GM18858 (cell line): ENCODE measurements around the gene TBL1Y.
"Not testable (repeated sequence)": the region's sequence is repeated elsewhere in the genome, so short reads cannot be mapped to it uniquely, and the experiment has no call there.

Source experiments
- ATAC-seq: cut with Tn5 transposase; IDR thresholded peaks from one replicate; pipeline ENCODE4 v1.9.1; 2021; ENCODE audit not compliant: unreplicated experiment

TBL1Y gene

DNA sequence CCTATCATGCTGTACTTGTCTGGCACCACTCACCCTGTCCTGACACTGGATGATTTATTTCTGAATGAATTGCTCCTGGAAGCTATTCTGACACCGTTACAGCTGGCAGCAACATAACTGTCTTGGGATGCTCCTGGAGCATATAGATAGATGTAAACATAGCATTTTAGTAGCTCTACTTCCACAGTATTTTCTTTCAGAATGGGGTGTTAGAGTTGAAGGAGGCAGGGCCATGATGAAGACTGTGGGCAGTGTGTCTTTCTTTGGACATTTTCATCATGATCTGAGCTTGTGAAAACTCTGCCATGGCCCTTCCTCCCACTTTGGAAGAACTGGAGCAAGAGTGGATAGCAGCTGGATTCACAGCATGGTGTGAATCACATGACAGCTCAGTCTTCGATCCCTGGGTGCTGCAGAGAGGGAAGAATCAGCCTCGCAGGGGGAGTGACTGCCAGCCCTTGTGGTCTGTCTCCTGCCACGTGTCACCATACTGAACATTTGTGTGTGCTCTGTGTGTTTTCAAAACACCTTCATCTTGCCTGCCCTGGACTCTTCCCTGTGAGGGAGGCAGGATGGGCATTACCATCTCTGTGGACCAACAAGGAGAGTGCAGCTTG is 61.9 kb downstream of the TBL1Y start:
- no peak for ATAC-seq

- ATAC-seq = no peak
Observed at GRCh38 chrY:6974971-6975370, 64.5 kb downstream of the TBL1Y start.

DNA sequence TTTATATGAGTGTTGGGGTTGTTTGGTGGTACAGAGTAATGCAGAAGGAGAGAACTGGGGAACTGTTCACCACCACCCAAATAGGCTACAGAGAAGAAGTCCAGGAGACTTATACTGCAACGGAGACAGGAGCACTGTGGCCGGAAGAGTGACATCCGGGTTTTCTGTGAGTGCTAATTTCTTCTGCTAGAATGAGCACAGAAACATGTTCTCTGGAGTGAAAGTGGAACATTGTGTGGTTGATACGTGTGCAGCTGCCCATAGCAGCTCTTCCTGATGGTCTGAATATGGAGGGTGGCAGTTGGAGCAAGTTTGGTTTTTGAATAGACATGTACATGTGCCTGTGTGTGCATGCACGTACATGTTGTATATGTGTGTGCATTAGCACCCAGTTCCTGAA is 67.3 kb downstream of the TBL1Y start:
- no peak for ATAC-seq

- ATAC-seq = no peak
Observed at GRCh38 chrY:6983221-6983620, 72.7 kb downstream of the TBL1Y start.

GRCh38 chrY:6987811-6988210 is 77.3 kb downstream of the TBL1Y start:
- no peak for ATAC-seq

DNA sequence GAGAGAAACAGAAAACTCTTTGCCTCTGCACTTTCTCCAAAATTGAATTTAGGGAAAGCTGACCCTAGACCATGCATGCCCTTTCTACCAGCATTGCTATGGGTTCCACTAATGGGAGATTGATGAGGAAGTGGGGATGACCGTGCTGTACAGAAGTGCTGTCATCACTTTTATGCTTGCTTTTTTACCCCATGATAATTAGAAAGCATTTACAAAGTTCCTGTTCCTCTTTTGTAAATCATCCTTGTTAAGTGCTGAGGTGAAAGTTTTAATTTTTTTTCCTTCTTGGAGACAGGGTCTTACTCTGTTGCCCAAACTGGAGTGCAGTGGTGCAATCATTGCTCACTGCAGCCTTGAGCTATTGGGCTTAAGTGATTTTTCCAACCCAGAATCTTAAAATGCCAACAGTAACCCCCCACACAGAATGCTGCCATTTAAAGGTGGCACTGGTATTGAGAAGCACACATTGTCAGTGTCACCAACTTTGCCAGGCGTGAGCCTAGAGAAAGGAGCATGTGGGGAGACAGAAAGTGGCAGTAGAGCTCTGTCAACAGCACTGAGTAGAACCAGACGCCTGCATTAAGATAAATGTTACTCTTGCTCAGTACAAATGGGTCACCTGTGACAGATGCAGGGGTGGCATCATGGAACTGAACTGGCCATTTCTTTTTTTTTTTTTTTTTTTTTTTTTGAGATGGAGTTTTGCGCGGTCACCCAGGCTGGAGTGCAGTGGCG is 79.6 kb downstream of the TBL1Y start:
- no peak for ATAC-seq

- ATAC-seq = no peak
Observed at GRCh38 chrY:6992041-6992440, 81.5 kb downstream of the TBL1Y start.

- no peak for ATAC-seq
Observed at GRCh38 chrY:6995987-6996386, 85.5 kb downstream of the TBL1Y start.

DNA sequence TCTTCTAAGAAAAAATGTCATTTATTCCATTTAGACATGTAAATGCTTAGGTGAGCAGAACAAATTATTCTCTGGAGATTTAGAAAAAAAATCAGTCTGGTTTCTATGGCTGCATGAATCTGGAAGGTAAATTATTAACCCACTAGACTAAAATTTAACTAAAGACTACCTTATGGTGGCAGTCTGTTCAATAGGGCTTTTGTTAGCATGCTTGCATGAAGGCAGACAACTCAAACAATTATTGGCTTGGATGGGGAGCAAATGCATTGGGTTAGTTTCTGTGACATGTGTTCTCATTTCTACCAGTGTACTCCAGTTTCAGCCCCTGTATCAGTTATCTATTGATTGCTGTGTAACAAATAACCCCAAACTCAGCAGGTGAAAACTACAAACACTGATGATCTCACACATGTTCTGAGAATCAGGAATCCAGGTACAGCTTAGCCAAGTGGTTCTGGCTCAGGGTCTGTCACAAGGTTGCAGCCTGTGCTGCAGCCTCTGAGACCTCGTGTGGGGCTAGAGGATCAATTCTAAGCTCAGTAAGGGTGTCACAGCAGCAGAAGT is 87.1 kb downstream of the TBL1Y start:
- ATAC-seq = no peak

GRCh38 chrY:6999905-7000304 is 89.4 kb downstream of the TBL1Y start:
- no peak for ATAC-seq

DNA sequence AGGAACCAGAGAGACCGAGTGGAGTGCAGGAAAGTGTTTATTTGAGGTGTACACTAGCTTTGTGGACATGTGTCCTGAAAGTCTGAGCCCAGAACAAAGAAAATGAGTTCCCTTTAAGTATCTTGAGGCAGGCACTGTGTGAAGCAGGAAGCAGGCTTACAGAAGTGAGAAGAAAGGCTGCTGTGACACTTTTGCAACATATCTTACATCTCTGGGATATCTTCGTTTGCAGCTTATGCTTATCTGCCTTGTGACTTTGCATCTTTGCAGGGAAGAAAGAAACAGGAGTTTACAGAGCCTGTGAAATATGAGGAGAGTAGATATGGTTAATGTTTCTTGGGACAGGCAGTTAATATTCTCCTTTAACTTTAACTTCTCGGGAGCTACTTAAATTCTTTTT is 92.1 kb downstream of the TBL1Y start:
- ATAC-seq = no peak

- ATAC-seq = no peak
Observed at GRCh38 chrY:7007911-7008310, 97.4 kb downstream of the TBL1Y start.

DNA sequence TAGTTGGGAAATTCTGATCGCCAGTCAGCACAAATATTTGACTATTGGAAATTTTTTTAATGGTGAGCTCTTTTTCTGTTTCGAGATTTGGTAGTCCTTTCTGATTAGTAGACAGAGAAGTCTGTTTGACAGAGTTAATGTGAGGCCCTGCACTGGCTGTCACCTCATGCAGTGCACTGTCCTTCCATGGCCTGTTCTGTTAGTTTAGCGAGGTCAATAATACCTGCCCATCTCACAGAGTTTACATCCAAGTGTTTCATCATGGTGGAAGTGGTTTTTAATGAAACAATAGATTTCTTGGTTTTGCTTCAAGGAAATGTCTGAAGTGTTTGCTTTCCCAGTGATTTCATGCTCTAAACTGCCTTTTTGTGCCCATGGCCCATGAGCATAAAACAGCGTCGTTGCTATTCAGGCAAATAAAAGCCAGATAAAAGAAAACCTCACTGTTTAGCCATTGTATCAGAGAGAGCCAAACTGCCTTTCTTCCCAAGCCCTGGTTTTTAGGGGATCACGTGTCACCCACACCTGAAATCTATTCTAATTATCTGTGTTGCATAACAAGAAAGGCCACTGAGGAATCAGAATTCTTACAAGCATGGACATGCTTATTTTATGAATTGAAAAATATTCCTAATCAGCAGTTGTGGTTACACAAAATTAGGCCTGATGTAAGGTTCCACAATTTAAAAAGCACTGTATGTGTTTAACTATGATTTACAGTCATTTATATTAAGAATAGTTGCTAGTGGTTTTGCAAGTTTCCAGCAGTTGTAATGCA is 98.3 kb downstream of the TBL1Y start:
- no peak for ATAC-seq

DNA sequence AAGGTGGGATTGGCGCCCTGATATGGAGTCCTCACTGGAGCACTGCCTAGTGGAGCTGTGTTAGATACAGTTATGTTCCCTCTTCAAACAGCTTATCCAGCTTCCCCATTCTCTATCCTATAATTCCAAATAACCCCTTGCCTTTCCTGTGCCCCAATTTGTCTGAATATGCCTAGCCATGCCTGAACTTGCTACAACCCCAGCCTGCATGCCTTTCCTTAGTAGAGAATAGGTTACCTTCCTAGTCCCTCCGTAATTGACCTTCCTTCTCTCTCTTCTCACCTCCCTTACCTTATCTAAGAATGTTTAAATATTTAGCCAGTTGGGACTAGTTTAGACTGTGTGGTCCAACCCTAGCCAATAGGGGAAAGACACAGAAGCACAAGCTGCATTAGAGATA is 102.6 kb downstream of the TBL1Y start:
- no peak for ATAC-seq

GRCh38 chrY:7016521-7016920 is 106.0 kb downstream of the TBL1Y start:
- no peak for ATAC-seq

- ATAC-seq = no peak
Observed at GRCh38 chrY:7017244-7018080, 107.0 kb downstream of the TBL1Y start.

GRCh38 chrY:7039037-7039436 is 128.5 kb downstream of the TBL1Y start:
- ATAC-seq = no peak

DNA sequence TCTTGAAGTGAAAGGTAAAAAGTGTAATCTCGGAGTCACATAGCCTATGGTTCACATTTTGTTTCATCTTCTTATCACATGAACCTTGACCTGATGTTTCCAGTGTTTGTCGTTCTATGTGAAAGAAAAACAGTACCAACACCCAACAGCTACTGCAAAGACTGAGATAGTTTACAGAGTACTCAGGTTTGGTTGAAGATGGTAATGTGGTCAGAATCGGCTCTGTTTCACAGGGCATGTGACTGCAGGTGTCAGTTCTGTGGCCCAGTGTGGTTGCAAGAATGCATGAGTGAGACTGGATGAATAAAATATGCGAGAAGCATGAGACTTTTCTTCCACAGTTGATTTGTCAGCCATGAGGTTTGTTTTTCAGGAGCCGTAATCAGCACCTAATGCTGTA is 130.2 kb downstream of the TBL1Y start:
- ATAC-seq = no peak

- no peak for ATAC-seq
Observed at GRCh38 chrY:7041983-7042382, 131.5 kb downstream of the TBL1Y start.

DNA sequence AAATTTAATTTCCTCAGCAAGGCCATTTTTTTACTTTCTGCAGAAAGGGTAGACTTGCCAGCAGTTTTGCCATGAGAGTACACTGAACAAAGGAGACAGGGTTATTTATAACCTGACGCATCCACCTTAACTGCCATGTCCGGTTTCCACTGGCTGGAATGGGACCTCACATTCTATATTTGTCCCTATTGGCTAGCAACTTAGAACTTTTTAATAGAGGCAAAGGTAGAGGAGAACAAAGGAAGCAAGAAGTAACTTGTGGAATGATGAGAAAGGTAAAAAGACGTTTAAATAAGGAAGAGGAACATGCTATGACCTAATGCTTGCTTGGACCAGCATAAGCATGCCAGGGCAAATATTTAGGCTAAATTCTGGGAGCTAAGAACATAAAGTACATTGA is 142.0 kb downstream of the TBL1Y start:
- not testable (repeated sequence) for ATAC-seq

GRCh38 chrY:7056886-7057285 is 146.4 kb downstream of the TBL1Y start:
- no peak for ATAC-seq
